ENCODE results near the gene ULK4.

GRCh38 chr3:41417574-41417973 lies 544.3 kb downstream of the ULK4 start:
- TF ChIP-seq CTCF (conservative IDR thresholded peaks at IDR 0.05; ENCODE audit: low read length) (no peak), EZH2phosphoT487 (IDR thresholded peaks at IDR 0.05; ENCODE audit: borderline replicate concordance) (no peak)
